GM12873 (cell line): ENCODE results near the gene PELI2.

Source experiments
- TF ChIP-seq, protein P1 (sequence below): IDR thresholded peaks from 2 replicates; pipeline ENCODE4 v1.5.1; 2012; ENCODE audit warnings: low read depth, mild to moderate bottlenecking, moderate library complexity, low read length, control low read depth; ENCODE audit not compliant: insufficient read depth; ENCODE audit errors: missing control alignments

The PELI2 gene

DNA sequence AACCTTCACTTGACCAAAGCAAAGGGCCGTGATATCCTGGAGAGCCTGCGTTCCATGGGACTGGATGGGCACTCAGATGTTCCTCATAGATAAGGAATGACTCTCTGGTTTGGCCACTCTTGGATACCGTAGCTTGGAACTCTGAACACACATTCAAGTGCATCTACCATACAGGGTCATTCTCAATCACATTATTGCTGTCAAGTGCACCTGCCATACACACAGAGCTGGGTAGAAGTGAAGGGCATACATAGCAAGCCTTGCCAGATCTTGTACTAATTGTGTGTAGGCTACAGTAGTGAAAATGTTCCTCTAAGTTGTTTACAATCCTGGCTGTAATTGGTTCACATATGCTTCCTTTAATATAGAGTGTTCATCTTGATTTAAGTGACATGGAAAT is 58.3 kb downstream of the PELI2 start:
- TF ChIP-seq, protein P1, sequence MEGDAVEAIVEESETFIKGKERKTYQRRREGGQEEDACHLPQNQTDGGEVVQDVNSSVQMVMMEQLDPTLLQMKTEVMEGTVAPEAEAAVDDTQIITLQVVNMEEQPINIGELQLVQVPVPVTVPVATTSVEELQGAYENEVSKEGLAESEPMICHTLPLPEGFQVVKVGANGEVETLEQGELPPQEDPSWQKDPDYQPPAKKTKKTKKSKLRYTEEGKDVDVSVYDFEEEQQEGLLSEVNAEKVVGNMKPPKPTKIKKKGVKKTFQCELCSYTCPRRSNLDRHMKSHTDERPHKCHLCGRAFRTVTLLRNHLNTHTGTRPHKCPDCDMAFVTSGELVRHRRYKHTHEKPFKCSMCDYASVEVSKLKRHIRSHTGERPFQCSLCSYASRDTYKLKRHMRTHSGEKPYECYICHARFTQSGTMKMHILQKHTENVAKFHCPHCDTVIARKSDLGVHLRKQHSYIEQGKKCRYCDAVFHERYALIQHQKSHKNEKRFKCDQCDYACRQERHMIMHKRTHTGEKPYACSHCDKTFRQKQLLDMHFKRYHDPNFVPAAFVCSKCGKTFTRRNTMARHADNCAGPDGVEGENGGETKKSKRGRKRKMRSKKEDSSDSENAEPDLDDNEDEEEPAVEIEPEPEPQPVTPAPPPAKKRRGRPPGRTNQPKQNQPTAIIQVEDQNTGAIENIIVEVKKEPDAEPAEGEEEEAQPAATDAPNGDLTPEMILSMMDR: no peak

DNA sequence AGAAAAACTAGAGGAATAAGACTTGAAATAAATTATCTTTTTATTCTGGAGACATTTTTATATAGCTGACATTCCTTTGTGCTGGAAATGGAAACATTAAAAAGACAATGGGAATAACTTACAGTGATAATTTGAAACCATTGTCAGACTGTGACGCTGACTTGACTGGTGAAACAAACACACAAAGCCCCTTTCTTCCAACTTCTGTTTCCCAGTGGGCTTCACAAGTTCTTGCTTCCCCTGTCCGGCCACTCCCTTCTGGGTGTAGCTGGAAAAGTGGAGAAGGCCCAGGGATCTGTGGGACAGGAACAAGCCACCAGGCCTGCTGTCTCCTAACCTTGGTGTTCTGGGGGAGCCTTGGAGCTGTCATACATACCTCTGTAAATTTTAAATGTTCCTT is 58.8 kb downstream of the PELI2 start:
- TF ChIP-seq, protein P1: no peak

DNA sequence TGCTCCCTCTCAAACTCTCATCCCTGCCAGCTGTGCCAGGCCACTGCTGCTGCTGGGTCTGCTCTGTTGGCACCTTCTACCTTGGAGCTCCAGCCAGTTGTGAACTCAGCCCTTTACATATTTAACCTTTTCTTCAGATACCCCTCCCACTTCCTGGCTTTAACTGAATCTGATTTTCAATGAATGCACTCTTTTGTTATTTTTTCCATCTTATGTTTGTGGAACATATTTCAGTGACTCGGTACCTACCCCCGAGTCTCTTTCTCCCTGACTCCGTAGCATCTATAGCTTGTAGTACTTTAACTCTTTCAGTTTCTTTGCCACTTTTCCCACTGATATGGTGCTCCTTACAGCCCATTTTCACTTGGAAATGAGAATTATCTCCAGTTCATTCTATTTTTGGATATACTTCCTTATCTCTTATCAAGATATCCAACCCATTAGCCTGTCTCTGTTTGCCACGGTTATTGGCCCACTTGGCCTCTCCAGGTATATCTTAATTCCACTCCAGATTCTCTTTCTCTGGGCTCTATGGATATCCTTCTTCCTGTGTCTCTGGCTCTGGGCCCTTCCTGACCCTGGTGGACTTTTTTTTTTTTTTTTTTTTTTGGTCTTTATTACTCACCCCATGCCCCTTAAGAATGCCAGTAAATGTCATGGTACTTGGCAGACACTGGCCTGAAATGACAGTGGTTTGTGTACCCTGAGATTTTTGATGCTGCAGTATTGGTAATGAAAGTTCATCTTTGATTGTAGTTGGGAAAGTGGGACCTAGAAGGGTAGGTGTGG is 62.7 kb downstream of the PELI2 start:
- TF ChIP-seq, protein P1: no peak

DNA sequence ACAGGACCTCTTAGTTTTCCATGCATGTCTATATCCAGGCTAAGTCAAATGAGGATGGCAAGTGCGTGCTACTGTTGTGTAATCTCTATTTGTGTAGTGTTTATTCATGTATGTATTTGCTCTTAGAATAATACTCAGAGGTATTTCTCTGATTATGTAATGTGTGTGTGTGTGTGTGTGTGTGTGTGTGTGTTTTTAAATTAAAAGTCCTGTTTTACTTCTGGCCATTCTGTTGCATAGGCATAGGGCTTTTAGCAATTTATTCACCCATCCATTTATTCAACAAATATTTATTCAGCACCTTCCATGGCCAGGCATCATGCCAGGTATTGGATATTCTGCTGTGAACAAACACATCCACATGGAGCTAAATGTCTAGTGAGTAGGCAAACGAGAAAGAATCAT is 63.5 kb downstream of the PELI2 start:
- TF ChIP-seq, protein P1: no peak

DNA sequence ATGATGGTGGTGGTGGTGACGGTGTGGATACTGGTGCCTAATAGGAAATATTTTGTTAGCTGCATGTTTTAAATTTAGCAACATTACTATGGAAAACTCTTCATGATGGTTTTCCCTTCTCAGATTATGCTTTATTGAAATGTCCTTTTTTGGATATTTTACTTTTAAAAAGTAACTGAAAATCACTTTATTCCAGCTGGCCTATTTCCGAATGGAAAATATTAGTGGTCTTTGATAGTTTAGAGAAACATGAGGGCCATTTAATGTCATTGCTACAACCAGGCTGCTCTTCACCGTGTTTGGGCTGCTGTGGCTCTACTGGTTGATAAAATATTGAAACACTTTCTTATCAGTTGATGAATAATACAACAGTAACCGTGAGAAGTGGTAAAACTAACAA is 64.2 kb downstream of the PELI2 start:
- TF ChIP-seq, protein P1: no peak

DNA sequence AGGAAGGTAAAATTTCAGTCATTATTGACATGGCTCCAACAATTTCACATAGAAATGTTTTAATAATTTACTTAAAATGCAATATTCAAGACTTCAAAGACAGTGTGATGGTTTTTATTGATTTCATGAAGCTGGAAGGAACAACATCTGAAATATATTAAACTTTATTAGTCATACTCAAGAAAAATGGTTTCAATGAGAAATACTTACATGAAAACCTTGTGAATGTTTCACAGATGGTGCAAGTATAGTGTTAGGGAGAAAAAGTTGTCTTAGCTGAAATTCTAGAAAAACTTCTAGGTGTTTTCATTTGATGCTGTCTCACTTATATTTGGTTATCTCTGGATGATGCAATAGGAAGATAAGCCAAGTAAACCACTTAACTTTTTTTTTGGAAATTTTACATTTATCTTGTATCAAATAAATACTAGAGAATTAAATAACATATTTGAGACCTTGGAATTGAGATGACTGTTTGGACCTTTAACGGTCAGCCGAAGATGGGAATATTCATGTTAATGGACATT is 65.5 kb downstream of the PELI2 start:
- TF ChIP-seq, protein P1: no peak

DNA sequence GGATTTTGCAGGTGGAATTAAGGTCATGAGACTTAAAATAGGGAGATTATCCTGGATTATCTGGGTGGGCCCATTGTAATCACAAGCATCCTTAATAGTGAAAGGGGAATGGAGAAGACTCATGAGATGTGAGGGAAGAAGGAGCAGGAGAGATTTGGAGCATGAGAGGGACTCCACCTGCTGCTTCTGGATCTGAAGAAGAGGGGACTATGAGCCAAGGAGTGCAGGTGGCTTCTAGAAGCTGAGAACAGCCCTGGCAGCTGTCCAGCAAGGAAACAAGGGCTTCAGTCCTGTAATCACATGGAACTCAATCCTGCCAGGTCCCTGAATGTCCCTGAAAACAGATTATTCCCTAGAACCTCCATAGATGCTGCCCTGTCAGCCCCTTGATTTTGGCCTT is 67.8 kb downstream of the PELI2 start:
- TF ChIP-seq, protein P1: no peak
